Measurements from ENCODE around the gene PRMT3. TPM values are rescaled to one million over a fixed set of nuclear protein-coding genes. Genes with fewer than 3 reads are reported as not detected.
A peak's percentile ranks its signal among the peaks of the same experiment; 100 is the strongest.
"Not testable (repeated sequence)": the region's sequence is repeated elsewhere in the genome, so short reads cannot be mapped to it uniquely, and the experiment has no call there.

PRMT3 gene
- total and polyA plus RNA-seq, 2 of the 4 experiments (the other 2 are of a cell fraction): 8.8 to 11.3 TPM

GRCh38 chr11:20484416-20484815 is 96.9 kb downstream of the PRMT3 start:
- H3K56ac ChIP-seq (ENCODE audit: extremely low read depth, insufficient read depth, low read length); H3K9ac ChIP-seq (ENCODE audit: low read depth, low read length); DNase-seq; POLR2A ChIA-PET (ENCODE audit: unreplicated experiment); H3K79me1 ChIP-seq (ENCODE audit: low read depth in 1 of 2, low read length in 2 of 2); H3K9me1 ChIP-seq (ENCODE audit: insufficient read depth, low read length); H3K4me3 ChIP-seq (ENCODE audit: insufficient read depth, low read depth, low read length); CTCF ChIA-PET; BruUV-seq (replicated peaks); H3K9me3 ChIP-seq (ENCODE audit: control insufficient read depth, insufficient read depth, low read length); dilution Hi-C loops (cut with HindIII; ENCODE audit: low sequenced_read_pairs, unreplicated experiment); H3K27me3 ChIP-seq (ENCODE audit: control insufficient read depth, insufficient read depth, low read length); H2AK5ac ChIP-seq (ENCODE audit: low read depth, low read length); H3K27ac ChIP-seq (ENCODE audit: insufficient read depth, low read length); H3K4me2 ChIP-seq (ENCODE audit: low read depth, low read length); H4K91ac ChIP-seq (ENCODE audit: insufficient read depth, low read depth, low read length); H3K23ac ChIP-seq (ENCODE audit: low read depth, low read length); H3K14ac ChIP-seq (replicated peaks; ENCODE audit: low read depth, low read length); H3K36me3 ChIP-seq (ENCODE audit: control insufficient read depth, insufficient read depth, low read length); H2AK9ac ChIP-seq (replicated peaks; ENCODE audit: low read depth, low read length, poor library complexity); H2BK15ac ChIP-seq (ENCODE audit: low read depth, low read length); ATAC-seq (ENCODE audit: low read depth); intact Hi-C loops (cut with micrococcal nuclease); in situ Hi-C loops (cut with MboI; ENCODE audit: low sequenced_read_pairs); H4K20me1 ChIP-seq (ENCODE audit: insufficient read depth, low read length); H3K4me1 ChIP-seq (ENCODE audit: control insufficient read depth, insufficient read depth, low read length); H2AFZ ChIP-seq (replicated peaks; ENCODE audit: low read length, poor library complexity): not testable (repeated sequence)
- Histone ChIP-seq H2BK120ac (ENCODE audit: low read depth, low read length) (peak overlapping the region; percentile 57; the same call in 1 of the 2 replicates), H4K5ac (ENCODE audit: low read depth, low read length) (peak overlapping the region; percentile 80; the same call in 1 of the 2 replicates), H3K18ac (ENCODE audit: low read depth, low read length) (0 out of 2 replicates have a peak overlapping the region, but pooled peaks have one; percentile 76), H4K8ac (ENCODE audit: low read depth in 2 of 2, low read length in 2 of 2) (peak overlapping the region in 1 of 2 experiments; percentile 49; a peak in 2 of 4 replicates), H2BK20ac (ENCODE audit: low read depth, low read length) (0 out of 2 replicates have a peak overlapping the region, but pooled peaks have one; percentile 35), H3K4ac (ENCODE audit: low read depth, low read length) (peak overlapping the region; percentile 18; the same call in 1 of the 2 replicates), H2BK5ac (ENCODE audit: low read depth, low read length, poor library complexity, severe bottlenecking) (peak overlapping the region; percentile 49)
- no CpG with 5 or more reads among the region's 1 CpG for WGBS, 2 experiments (ENCODE audit: extremely low coverage in 2 of 2, insufficient read length in 1 of 2)
